Adrenal gland (tissue), 12 donors: Measurements from ENCODE around the gene IGFN1. TPM values are rescaled to one million over a fixed set of nuclear protein-coding genes. Genes with fewer than 3 reads are reported as not detected.

ENCODE experiments used
- DNase-seq, 7 donors: peaks; one replicate each; pipeline ENCODE4 v3.0.0-alpha.2; 2019 to 2020
- H3K27ac ChIP-seq, 5 donors: fragments of 200-600 bp; sonication (generic) in 4 of 5; 1 replicate in 3 of 5; 2 replicates in 2 of 5; pipeline versions ENCODE4 v1.5.1 to v1.8.0; 2016 to 2020; ENCODE audit warnings: mild to moderate bottlenecking in 1 of 5
- H3K27me3 ChIP-seq: fragments of 200-600 bp; 2 replicates; pipeline ENCODE4 v1.8.0; 2021
- H3K36me3 ChIP-seq, 2 donors: fragments of 200-600 bp; replicated peaks in 1 of 2; 1 replicate in 1 of 2; 2 replicates in 1 of 2; pipeline versions ENCODE4 v1.5.1 to v1.8.0; 2018 to 2022
- H3K4me1 ChIP-seq, 2 donors: fragments of 200-600 bp; replicated peaks in 1 of 2; 1 replicate in 1 of 2; 2 replicates in 1 of 2; pipeline versions ENCODE4 v1.5.1 to v1.8.0; 2018 to 2021
- H3K4me3 ChIP-seq, 4 donors: fragments of 200-600 bp; sonication (generic) in 3 of 4; one replicate each; pipeline ENCODE4 v1.5.1; 2016 to 2018
- H3K9me3 ChIP-seq, 3 donors: fragments of 200-600 bp; sonication (generic) in 1 of 3; replicated peaks in 1 of 3; 1 replicate in 2 of 3; 2 replicates in 1 of 3; pipeline versions ENCODE4 v1.5.1 to v1.8.0; 2016 to 2021
- POLR2A ChIP-seq, 2 donors: fragments of 450-650 bp; IDR thresholded peaks; one replicate each; pipeline ENCODE4 v1.6.1; 2017; ENCODE audit warnings: antibody characterized with exemption in 2 of 2, mild to moderate bottlenecking in 2 of 2, moderate library complexity in 1 of 2
- WGBS, 4 donors: extraction: QIAGEN DNeasy Blood & Tissue Kit in 2 of 4; methylation state at CpG; one replicate each; pipeline versions ENCODE4 v1.1.5 to v1.1.7; 2013 to 2017; 5-methylcytosine and 5-hydroxymethylcytosine counted together
- intact Hi-C, 2 donors: fragments of 100-400 bp; cut with DNase I; formaldehyde crosslinking; loops; one replicate each; pipeline versions ENCODE4 v1.14.1 to v1.15.0; 2022 to 2023
- polyA plus RNA-seq, 3 donors: library from polyadenylated mRNA; stranded (reverse); fragments of 200-250 nt in 2 of 3; fragments of 350-450 nt in 1 of 3; fragmentation: Illumina TruSeq in 1 of 3; extraction: RNeasy Lipid Tissue Mini Kit (QIAGEN cat#74804) in 1 of 3; gene quantifications; one replicate each; pipeline ENCODE4 v1.2.3, GENCODE V29; 2013 to 2014
- total RNA-seq, 9 donors: library from RNA; depleted of rRNA in 4 of 9; stranded (reverse); fragments of >200 nt in 4 of 9; fragments of 120-200 nt in 1 of 9; fragmentation: NEBNext Ultra II Directional in 1 of 9; extraction: Animal tissue kit (Norgen Biotek cat#: 25700) in 1 of 9; gene quantifications; one replicate each; pipeline versions ENCODE4 v1.1.0 to v1.2.4, GENCODE V29; 2013 to 2023
- TF ChIP-seq, protein P1 (sequence below), 6 experiments: fragments of 450-650 bp in 4 of 6; fragments of 200-600 bp in 2 of 6; sonication (generic) in 1 of 6; IDR thresholded peaks; 1 replicate in 5 of 6; 2 replicates in 1 of 6; pipeline versions ENCODE4 v1.5.1 to v1.8.0; 2016 to 2021; ENCODE audit warnings: antibody characterized with exemption in 6 of 6, mild to moderate bottlenecking in 2 of 6, moderate library complexity in 1 of 6
- donor health status: healthy with polysubstance abuse.
- donor health status: Bipolar disorder and iron deficiency.
- donor health status: DM: yes; HTN: yes; CAD: no.
- donor health status: DM: no; HTN: no; CAD: no.
- donor health status: DM: no; HTN: no; CAD: no.
- donor health status: DM: yes; HTN: yes; CAD: no.

IGFN1 gene
- total and polyA plus RNA-seq, 12 donors: 0.09 to 3.0 (median 0.28) TPM; not detected in 3

DNA sequence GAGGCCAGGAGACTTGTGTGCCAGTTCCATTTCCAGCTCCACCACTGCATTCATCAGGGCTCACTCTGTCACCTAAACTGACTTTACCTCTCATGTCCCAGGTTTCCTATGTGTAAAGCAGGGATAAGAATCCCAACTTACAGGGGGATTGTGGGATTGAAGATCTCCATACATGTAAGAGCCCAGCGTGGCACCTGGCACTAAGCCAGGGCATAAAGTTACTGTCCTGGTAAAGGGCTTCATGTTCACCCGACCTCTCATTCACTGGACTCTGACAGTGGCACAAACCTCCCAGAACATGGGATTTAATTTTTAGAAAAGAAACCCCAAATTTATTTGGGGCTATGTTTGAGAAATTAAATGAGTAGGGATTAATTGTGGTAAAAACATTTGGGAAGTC lies 8.9 kb upstream of the IGFN1 start:
- DNase-seq: no peak
- no peak overlapping the region for H3K27ac ChIP-seq
- H3K9me3 ChIP-seq: no peaks in the 10 kb centered on the region
- no peak overlapping the region for H3K4me3 ChIP-seq
- intact Hi-C loops: loop anchor here in 1 of 2 donors (10.0 kb wide), 1 partner anchor 67 kb away; the partner anchor contains the start of gene CACNA1S
- TF ChIP-seq POLR2A (IDR thresholded peaks at IDR 0.05): no peak
- TF ChIP-seq, protein P1, sequence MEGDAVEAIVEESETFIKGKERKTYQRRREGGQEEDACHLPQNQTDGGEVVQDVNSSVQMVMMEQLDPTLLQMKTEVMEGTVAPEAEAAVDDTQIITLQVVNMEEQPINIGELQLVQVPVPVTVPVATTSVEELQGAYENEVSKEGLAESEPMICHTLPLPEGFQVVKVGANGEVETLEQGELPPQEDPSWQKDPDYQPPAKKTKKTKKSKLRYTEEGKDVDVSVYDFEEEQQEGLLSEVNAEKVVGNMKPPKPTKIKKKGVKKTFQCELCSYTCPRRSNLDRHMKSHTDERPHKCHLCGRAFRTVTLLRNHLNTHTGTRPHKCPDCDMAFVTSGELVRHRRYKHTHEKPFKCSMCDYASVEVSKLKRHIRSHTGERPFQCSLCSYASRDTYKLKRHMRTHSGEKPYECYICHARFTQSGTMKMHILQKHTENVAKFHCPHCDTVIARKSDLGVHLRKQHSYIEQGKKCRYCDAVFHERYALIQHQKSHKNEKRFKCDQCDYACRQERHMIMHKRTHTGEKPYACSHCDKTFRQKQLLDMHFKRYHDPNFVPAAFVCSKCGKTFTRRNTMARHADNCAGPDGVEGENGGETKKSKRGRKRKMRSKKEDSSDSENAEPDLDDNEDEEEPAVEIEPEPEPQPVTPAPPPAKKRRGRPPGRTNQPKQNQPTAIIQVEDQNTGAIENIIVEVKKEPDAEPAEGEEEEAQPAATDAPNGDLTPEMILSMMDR (IDR thresholded peaks at IDR 0.05): no peak
- H3K4me1 ChIP-seq: peaks cover 0 to 7% of the 10 kb centered on the region in 2 donors
- no peaks in the 10 kb centered on the region for H3K36me3 ChIP-seq
- 61 to 75% (median 69%) methylated on average over 2 of the region's 2 CpGs for WGBS, 4 donors
- H3K27me3 ChIP-seq: no peaks in the 10 kb centered on the region

DNA sequence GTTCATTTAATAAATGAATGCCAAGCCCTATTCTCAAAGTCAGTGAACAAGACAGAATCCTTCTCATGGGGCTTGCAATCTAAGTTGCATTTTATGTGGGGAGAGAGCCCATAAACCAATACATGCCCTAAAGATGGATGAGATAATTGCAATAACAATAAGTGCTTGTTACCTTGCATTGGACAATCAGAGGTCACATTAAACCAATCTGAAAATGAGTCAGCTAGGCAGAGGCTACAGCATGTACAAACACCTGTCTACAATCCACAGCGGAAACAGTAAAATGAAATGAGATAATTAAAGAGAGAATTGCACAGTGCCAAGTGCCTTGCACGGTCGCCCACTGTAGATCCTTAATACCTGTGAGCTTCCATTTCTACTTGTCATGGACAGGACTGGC lies 7.4 kb upstream of the IGFN1 start:
- Histone ChIP-seq H3K27ac (no peak overlapping the region), H3K4me3 (no peak overlapping the region), H3K36me3 (no peaks in the 10 kb centered on the region), H3K27me3 (no peaks in the 10 kb centered on the region), H3K4me1 (peaks cover 0 to 7% of the 10 kb centered on the region in 2 donors), H3K9me3 (no peaks in the 10 kb centered on the region)
- intact Hi-C loops: loop anchor here in 1 of 2 donors (10.0 kb wide), 1 partner anchor 68 kb away; the partner anchor contains the start of gene CACNA1S
- TF ChIP-seq POLR2A (IDR thresholded peaks at IDR 0.05): no peak
- TF ChIP-seq, protein P1 (IDR thresholded peaks at IDR 0.05): no peak
- 86 to 97% (median 94%) methylated on average over 3 of the region's 3 CpGs for WGBS, 4 donors
- no peak for DNase-seq

DNA sequence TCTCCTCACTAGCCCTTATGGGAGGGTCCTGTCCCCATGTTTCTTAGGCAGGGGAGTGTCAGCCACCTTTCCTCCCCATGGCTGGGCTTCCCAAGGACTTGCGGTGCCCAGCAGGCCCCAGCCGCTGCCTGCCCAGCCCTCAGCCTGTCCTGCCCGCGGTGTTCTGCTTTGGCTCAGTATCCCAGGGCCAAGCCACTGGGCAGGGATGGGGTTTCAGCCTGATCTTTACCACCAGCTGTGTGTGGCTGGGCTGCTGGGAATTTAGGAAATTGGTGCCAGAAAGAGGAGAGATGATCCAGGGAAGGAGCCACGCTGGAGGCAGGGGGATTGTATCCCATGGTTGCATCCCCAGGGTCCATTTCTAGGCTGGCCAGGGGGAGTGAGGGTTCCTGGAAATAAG lies 6.9 kb upstream of the IGFN1 start:
- DNase-seq: no peak
- no peaks in the 10 kb centered on the region for H3K27me3 ChIP-seq
- H3K9me3 ChIP-seq: no peaks in the 10 kb centered on the region
- H3K27ac ChIP-seq: no peak overlapping the region
- H3K4me3 ChIP-seq: no peak overlapping the region
- WGBS, 4 donors: 67 to 83% (median 80%) methylated on average over 5 of the region's 5 CpGs
- intact Hi-C loops: loop anchor here in 1 of 2 donors (10.0 kb wide), 1 partner anchor 69 kb away; the partner anchor contains the start of gene CACNA1S
- TF ChIP-seq, protein P1 (IDR thresholded peaks at IDR 0.05): no peak
- TF ChIP-seq POLR2A (IDR thresholded peaks at IDR 0.05): no peak
- peaks cover 0 to 7% of the 10 kb centered on the region in 2 donors for H3K4me1 ChIP-seq
- H3K36me3 ChIP-seq: no peaks in the 10 kb centered on the region

DNA sequence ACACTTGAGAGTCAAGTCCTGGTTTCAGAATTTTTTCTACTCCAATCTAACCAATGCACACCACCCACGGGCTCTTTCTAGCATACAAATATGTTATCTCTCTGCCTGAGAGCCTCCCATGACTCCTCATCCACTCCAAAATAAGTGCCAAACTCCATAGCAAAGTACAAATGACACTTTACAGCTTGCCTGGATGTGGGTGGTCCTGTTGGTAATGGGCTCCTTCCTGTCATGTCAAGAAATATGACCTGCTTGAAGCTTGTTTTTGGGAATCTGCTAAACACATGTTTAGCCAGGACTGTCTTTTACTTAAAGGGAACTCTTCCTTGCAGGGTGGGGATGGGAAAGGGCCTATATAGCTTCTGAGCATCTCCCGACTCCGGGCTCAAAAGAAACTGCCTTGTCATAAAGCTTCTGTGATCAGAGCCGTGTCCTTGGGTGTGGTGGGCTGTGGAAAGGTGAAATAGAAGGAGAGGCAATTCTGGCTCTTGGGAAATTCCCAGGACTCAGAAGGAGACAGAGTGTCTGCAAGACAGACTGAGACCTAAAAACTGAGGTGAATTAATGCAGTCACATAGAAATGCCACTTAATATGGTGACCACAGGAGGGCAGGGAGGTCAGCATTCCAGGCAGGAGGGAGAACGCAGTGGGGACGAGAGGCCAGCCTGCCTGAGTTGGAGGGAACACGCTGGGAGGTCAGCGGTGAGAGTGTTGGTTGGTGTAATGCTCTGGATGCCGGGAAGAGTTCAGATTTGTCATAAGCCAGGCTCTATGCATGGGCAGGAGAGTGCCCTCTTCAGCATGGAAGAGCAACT lies 6.1 kb upstream of the IGFN1 start:
- peak in 6 of 7 donors; percentile 70 to 81 (median 74) for DNase-seq
- H3K36me3 ChIP-seq: no peaks in the 10 kb centered on the region
- 39 to 51% (median 43%) methylated on average over 8 to 9 of the region's 9 CpGs for WGBS, 4 donors
- H3K4me3 ChIP-seq: no peak overlapping the region
- H3K27ac ChIP-seq: peak overlapping the region in 1 of 5 donors; percentile 27
- H3K4me1 ChIP-seq: peaks cover 0 to 7% of the 10 kb centered on the region in 2 donors
- TF ChIP-seq POLR2A (IDR thresholded peaks at IDR 0.05): no peak
- TF ChIP-seq, protein P1 (IDR thresholded peaks at IDR 0.05): peak; percentile 54 to 71 (median 62)
- intact Hi-C loops: loop anchor here in 1 of 2 donors (5.0 to 10.0 kb wide), 2 partner anchors 70 to 97 kb away; partner anchors contain the start of gene CACNA1S
- H3K27me3 ChIP-seq: no peaks in the 10 kb centered on the region
- H3K9me3 ChIP-seq: no peaks in the 10 kb centered on the region
